OCI-LY1 (cell line): ENCODE data around the gene RUBCN.
A peak's percentile ranks its signal among the peaks of the same experiment; 100 is the strongest.

Source experiments
- H2AFZ ChIP-seq: fragments of 200-600 bp; sonication (generic), shearing (Covaris generic); 2 replicates; pipeline ENCODE4 v1.6.0; 2014; ENCODE audit warnings: antibody characterized with exemption, mild to moderate bottlenecking, low read length
- H3F3A ChIP-seq: fragments of 200-600 bp; sonication (generic), shearing (Covaris generic); 2 replicates; pipeline ENCODE4 v1.6.0; 2014; ENCODE audit warnings: mild to moderate bottlenecking, antibody characterized with exemption, low read length, moderate library complexity; ENCODE audit not compliant: insufficient read depth
- H3K27ac ChIP-seq: fragments of 200-600 bp; sonication (generic); 2 replicates; pipeline ENCODE4 v1.5.1; 2014; ENCODE audit warnings: low read length, mixed run types, mild to moderate bottlenecking, low read depth; ENCODE audit not compliant: poor library complexity, severe bottlenecking
- H3K27me3 ChIP-seq: fragments of 200-600 bp; sonication (generic); 2 replicates; pipeline ENCODE4 v1.6.0; 2014; ENCODE audit warnings: antibody characterized with exemption, mild to moderate bottlenecking, low read length, moderate library complexity; ENCODE audit not compliant: insufficient read depth
- H3K36me3 ChIP-seq: fragments of 200-600 bp; sonication (generic); 2 replicates; pipeline ENCODE4 v1.6.1; 2014; ENCODE audit warnings: mild to moderate bottlenecking, antibody characterized with exemption, low read length, moderate library complexity, mixed read lengths; ENCODE audit not compliant: insufficient read depth
- H3K4me1 ChIP-seq: fragments of 200-600 bp; sonication (generic); 2 replicates; pipeline ENCODE4 v1.5.1; 2014; ENCODE audit warnings: mild to moderate bottlenecking, low read length, moderate library complexity; ENCODE audit not compliant: insufficient read depth, severe bottlenecking
- H3K4me2 ChIP-seq: fragments of 200-600 bp; sonication (generic), shearing (Covaris generic); 2 replicates; pipeline ENCODE4 v1.6.1; 2014; ENCODE audit warnings: low read length
- H3K4me3 ChIP-seq: fragments of 200-600 bp; sonication (generic); 2 replicates; pipeline ENCODE4 v1.5.1; 2014; ENCODE audit warnings: low read length, low read depth, mild to moderate bottlenecking, mixed read lengths; ENCODE audit not compliant: poor library complexity, severe bottlenecking
- H3K79me2 ChIP-seq: fragments of 200-600 bp; shearing (Covaris generic); 2 replicates; pipeline ENCODE4 v1.6.1; 2016; ENCODE audit warnings: mixed run types, low read length, mixed read lengths; ENCODE audit not compliant: insufficient read depth
- H3K9ac ChIP-seq: fragments of 200-600 bp; sonication (generic), shearing (Covaris generic); 2 replicates; pipeline ENCODE4 v1.6.1; 2014; ENCODE audit warnings: mild to moderate bottlenecking, low read length, mixed read lengths
- H3K9me2 ChIP-seq: fragments of 200-600 bp; sonication (generic), shearing (Covaris generic); 2 replicates; pipeline ENCODE4 v1.6.1; 2014; ENCODE audit warnings: low read depth, mild to moderate bottlenecking, low read length, mixed read lengths
- H3K9me3 ChIP-seq: fragments of 200-600 bp; shearing (Covaris generic); 2 replicates; pipeline ENCODE4 v1.6.1; 2014; ENCODE audit warnings: low read length, mixed read lengths
- H4K20me1 ChIP-seq: fragments of 200-600 bp; sonication (generic), shearing (Covaris generic); 2 replicates; pipeline ENCODE4 v1.6.0; 2016; ENCODE audit warnings: mild to moderate bottlenecking, low read length; ENCODE audit not compliant: insufficient read depth
- CTCF ChIP-seq: fragments of 200-600 bp; sonication (generic), shearing (Covaris generic); IDR thresholded peaks from 2 replicates; pipeline ENCODE4 v1.5.1; 2017; ENCODE audit warnings: mild to moderate bottlenecking, antibody characterized with exemption, low read length, moderate library complexity, mixed read lengths
- EZH2 ChIP-seq: fragments of 200-600 bp; sonication (generic), shearing (Covaris generic); IDR thresholded peaks from 2 replicates; pipeline ENCODE4 v1.8.0; 2017; ENCODE audit warnings: borderline replicate concordance, mixed run types, mild to moderate bottlenecking, antibody characterized with exemption, low read length, moderate library complexity, mixed read lengths

Gene RUBCN

DNA sequence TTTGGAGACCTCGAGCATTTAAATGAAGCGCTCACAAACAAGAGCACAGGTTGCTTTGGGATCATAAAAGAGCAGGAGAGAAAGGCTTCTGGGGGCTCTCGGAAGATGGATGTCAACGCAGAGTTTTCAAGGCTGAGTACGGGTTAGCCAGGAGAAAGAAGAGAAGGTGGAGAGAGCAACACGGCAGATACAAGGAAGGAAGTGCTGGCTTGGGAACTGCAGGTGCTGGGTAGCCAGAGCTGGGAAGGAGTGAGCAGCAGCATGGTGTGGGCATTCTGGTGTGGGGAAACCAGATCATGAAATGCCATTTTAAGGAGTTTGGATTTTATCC lies 580 bp upstream of the RUBCN start:
- Histone ChIP-seq H3K4me1 (peaks cover 50% of the 10 kb centered on the region), H3K36me3 (peaks cover 19% of the 10 kb centered on the region; the same call in 1 of the 2 replicates), H3K9me3 (no peaks in the 10 kb centered on the region), H4K20me1 (no peaks in the 10 kb centered on the region), H3K4me2 (peak overlapping the region; percentile 97), H3K79me2 (peaks cover 27% of the 10 kb centered on the region), H3K9ac (peak overlapping the region; percentile 88), H3F3A (peaks cover 12% of the 10 kb centered on the region; the same call in 1 of the 2 replicates), H3K27ac (peak overlapping the region; percentile 86), H3K9me2 (no peaks in the 10 kb centered on the region), H3K27me3 (no peaks in the 10 kb centered on the region), H3K4me3 (peak overlapping the region; percentile 97), H2AFZ (peak overlapping the region; percentile 51)
- TF ChIP-seq CTCF (no peak), EZH2 (no peak)

DNA sequence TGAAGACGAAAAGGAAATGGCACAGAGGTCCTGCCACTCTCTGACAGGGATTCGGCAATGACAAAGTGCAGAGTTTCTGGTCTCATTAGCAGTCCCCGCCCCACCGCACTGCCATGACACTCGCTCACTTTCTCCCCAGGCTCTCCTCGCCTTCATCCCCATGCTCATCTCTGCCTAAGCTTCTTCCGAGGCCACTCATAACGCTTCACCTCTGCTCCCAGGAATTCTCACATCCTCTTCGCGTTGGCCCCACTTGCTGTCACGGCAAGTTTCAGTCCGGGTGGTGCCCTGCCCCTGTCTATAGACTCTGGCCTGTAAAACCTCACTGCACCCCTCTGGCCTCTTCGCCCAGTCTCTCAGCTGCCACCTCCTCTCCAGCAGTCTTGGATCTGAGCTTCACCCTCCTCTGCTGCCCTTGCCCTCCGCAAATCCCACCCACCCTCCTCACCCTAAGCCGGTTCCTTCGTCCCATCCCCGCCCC lies 654 bp downstream of the RUBCN start:
- no peak overlapping the region for H2AFZ ChIP-seq
- no peaks in the 10 kb centered on the region for H3K9me3 ChIP-seq
- peak overlapping the region; percentile 94 for H3K9ac ChIP-seq
- no peaks in the 10 kb centered on the region for H4K20me1 ChIP-seq
- peaks cover 34% of the 10 kb centered on the region for H3K79me2 ChIP-seq
- H3K27ac ChIP-seq: peak overlapping the region; percentile 97
- no peaks in the 10 kb centered on the region for H3K27me3 ChIP-seq
- H3F3A ChIP-seq: peaks cover 12% of the 10 kb centered on the region; the same call in 1 of the 2 replicates
- H3K9me2 ChIP-seq: no peaks in the 10 kb centered on the region
- H3K36me3 ChIP-seq: peaks cover 25% of the 10 kb centered on the region; the same call in 1 of the 2 replicates
- peak overlapping the region; percentile 70 for H3K4me2 ChIP-seq
- no peak for TF ChIP-seq CTCF
- TF ChIP-seq EZH2: no peak
- H3K4me3 ChIP-seq: peak overlapping the region; percentile 97
- H3K4me1 ChIP-seq: peaks cover 58% of the 10 kb centered on the region

DNA sequence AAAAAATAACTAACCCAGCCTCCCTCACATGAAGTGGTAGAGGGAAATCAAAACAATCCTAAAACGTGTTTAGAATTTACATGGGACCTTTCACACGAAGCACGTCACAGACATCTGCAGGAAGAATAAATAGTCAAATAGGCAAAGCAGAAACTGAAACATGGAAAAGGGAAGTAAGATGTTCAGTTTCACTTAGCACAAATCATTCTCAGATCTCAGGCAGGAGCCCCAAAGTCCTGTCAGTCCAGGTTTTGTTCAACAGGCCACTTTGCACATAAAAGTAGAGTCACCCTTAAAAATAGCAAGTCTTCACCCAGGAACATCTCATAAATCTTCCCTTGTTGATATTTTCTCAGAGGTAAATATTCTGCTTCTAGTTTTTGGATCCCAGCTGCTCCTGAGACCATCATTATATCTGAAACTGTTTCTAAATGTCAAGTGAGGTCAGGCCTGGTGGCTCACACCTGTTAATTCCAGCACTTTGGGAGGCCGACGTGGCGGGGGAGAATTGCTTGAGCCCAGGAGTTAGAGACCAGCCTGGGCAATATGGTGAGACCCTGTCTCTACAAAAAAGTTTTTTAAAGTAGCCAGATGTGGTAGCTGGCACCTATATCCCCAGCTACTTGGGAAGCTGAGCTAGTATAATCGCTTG lies 1.9 kb downstream of the RUBCN start:
- H3K9ac ChIP-seq: peak overlapping the region; percentile 94
- TF ChIP-seq EZH2: no peak
- no peak for TF ChIP-seq CTCF
- H4K20me1 ChIP-seq: no peaks in the 10 kb centered on the region
- H3K27me3 ChIP-seq: no peaks in the 10 kb centered on the region
- H2AFZ ChIP-seq: no peak overlapping the region
- H3K4me3 ChIP-seq: peak overlapping the region; percentile 97
- H3K4me1 ChIP-seq: peaks cover 66% of the 10 kb centered on the region
- H3F3A ChIP-seq: peaks cover 12% of the 10 kb centered on the region; the same call in 1 of the 2 replicates
- no peaks in the 10 kb centered on the region for H3K9me3 ChIP-seq
- no peaks in the 10 kb centered on the region for H3K9me2 ChIP-seq
- peaks cover 42% of the 10 kb centered on the region for H3K79me2 ChIP-seq
- H3K36me3 ChIP-seq: peaks cover 25% of the 10 kb centered on the region; the same call in 1 of the 2 replicates
- peak overlapping the region; percentile 97 for H3K27ac ChIP-seq
- peak overlapping the region; percentile 70 for H3K4me2 ChIP-seq
